ENCODE results near the gene NOL4L. TPM values are rescaled to one million over a fixed set of nuclear protein-coding genes. Genes with fewer than 3 reads are reported as not detected.
"Not testable (repeated sequence)": the region's sequence is repeated elsewhere in the genome, so short reads cannot be mapped to it uniquely, and the experiment has no call there.

NOL4L gene
- total and polyA plus RNA-seq, 9 donors = 10.4 to 20.0 (median 16.1) TPM

- no peak overlapping the region for H3K27ac ChIP-seq (ENCODE audit: low read length)
- no peaks in the 10 kb centered on the region for H3K9me3 ChIP-seq (replicated peaks; ENCODE audit: control insufficient read depth, low read depth, low read length)
- 50% methylated on average over 1 of the region's 2 CpGs for WGBS (ENCODE audit: insufficient coverage)
- H3K4me1 ChIP-seq (ENCODE audit: control insufficient read depth, insufficient read depth, low read length) = no peaks in the 10 kb centered on the region
- H3K4me3 ChIP-seq (ENCODE audit: low read length) = no peak overlapping the region
- H3K36me3 ChIP-seq (ENCODE audit: control insufficient read depth, insufficient read depth, low read length) = no peaks in the 10 kb centered on the region
- no peak for DNase-seq
- H3K27me3 ChIP-seq (ENCODE audit: control insufficient read depth, insufficient read depth, low read length) = peaks cover 4% of the 10 kb centered on the region
These were observed 11.6 kb upstream of the NOL4L start for GRCh38 chr20:32596681-32597252.

GRCh38 chr20:32595143-32595542, 10.0 kb upstream of the NOL4L start:
- 85% methylated on average over 4 of the region's 4 CpGs for WGBS (ENCODE audit: insufficient coverage)
- DNase-seq = no peak
- no peak overlapping the region for H3K4me3 ChIP-seq (ENCODE audit: low read length)
- no peaks in the 10 kb centered on the region for H3K4me1 ChIP-seq (ENCODE audit: control insufficient read depth, insufficient read depth, low read length)
- no peaks in the 10 kb centered on the region for H3K9me3 ChIP-seq (replicated peaks; ENCODE audit: control insufficient read depth, low read depth, low read length)
- H3K27me3 ChIP-seq (ENCODE audit: control insufficient read depth, insufficient read depth, low read length) = peaks cover 5% of the 10 kb centered on the region
- no peak overlapping the region for H3K27ac ChIP-seq (ENCODE audit: low read length)
- H3K36me3 ChIP-seq (ENCODE audit: control insufficient read depth, insufficient read depth, low read length) = no peaks in the 10 kb centered on the region

- H3K27ac ChIP-seq (ENCODE audit: low read length); DNase-seq; H3K4me3 ChIP-seq (ENCODE audit: low read length); H3K36me3 ChIP-seq (ENCODE audit: control insufficient read depth, insufficient read depth, low read length); H3K27me3 ChIP-seq (ENCODE audit: control insufficient read depth, insufficient read depth, low read length); H3K4me1 ChIP-seq (ENCODE audit: control insufficient read depth, insufficient read depth, low read length); H3K9me3 ChIP-seq (replicated peaks; ENCODE audit: control insufficient read depth, low read depth, low read length): not testable (repeated sequence)
- WGBS (ENCODE audit: insufficient coverage) = 60% methylated on average over 1 of the region's 5 CpGs
These were observed 9.5 kb upstream of the NOL4L start for GRCh38 chr20:32594669-32595068.

- H3K36me3 ChIP-seq (ENCODE audit: control insufficient read depth, insufficient read depth, low read length) = no peaks in the 10 kb centered on the region
- H3K27me3 ChIP-seq (ENCODE audit: control insufficient read depth, insufficient read depth, low read length) = peaks cover 9% of the 10 kb centered on the region
- no peak overlapping the region for H3K27ac ChIP-seq (ENCODE audit: low read length)
- DNase-seq = no peak
- H3K9me3 ChIP-seq (replicated peaks; ENCODE audit: control insufficient read depth, low read depth, low read length) = no peaks in the 10 kb centered on the region
- H3K4me1 ChIP-seq (ENCODE audit: control insufficient read depth, insufficient read depth, low read length) = no peaks in the 10 kb centered on the region
- no peak overlapping the region for H3K4me3 ChIP-seq (ENCODE audit: low read length)
- 88% methylated on average over 4 of the region's 5 CpGs for WGBS (ENCODE audit: insufficient coverage)
These were observed 9.1 kb upstream of the NOL4L start for GRCh38 chr20:32594204-32594603.

- WGBS (ENCODE audit: insufficient coverage) = no CpG with 5 or more reads among the region's 4 CpGs
- peaks cover 16% of the 10 kb centered on the region for H3K27me3 ChIP-seq (ENCODE audit: control insufficient read depth, insufficient read depth, low read length)
- H3K36me3 ChIP-seq (ENCODE audit: control insufficient read depth, insufficient read depth, low read length); H3K9me3 ChIP-seq (replicated peaks; ENCODE audit: control insufficient read depth, low read depth, low read length); H3K4me3 ChIP-seq (ENCODE audit: low read length); H3K4me1 ChIP-seq (ENCODE audit: control insufficient read depth, insufficient read depth, low read length); H3K27ac ChIP-seq (ENCODE audit: low read length); DNase-seq: not testable (repeated sequence)
These were observed 7.5 kb upstream of the NOL4L start for GRCh38 chr20:32592616-32593015.

GRCh38 chr20:32592022-32592421, 6.9 kb upstream of the NOL4L start:
- Histone ChIP-seq H3K4me1 (ENCODE audit: control insufficient read depth, insufficient read depth, low read length) (no peaks in the 10 kb centered on the region), H3K27me3 (ENCODE audit: control insufficient read depth, insufficient read depth, low read length) (peaks cover 22% of the 10 kb centered on the region), H3K4me3 (ENCODE audit: low read length) (no peak overlapping the region), H3K9me3 (replicated peaks; ENCODE audit: control insufficient read depth, low read depth, low read length) (no peaks in the 10 kb centered on the region), H3K36me3 (ENCODE audit: control insufficient read depth, insufficient read depth, low read length) (no peaks in the 10 kb centered on the region), H3K27ac (ENCODE audit: low read length) (no peak overlapping the region)
- DNase-seq = no peak
- 100% methylated on average over 1 of the region's 3 CpGs for WGBS (ENCODE audit: insufficient coverage)

GRCh38 chr20:32589769-32590168, 4.6 kb upstream of the NOL4L start:
- Histone ChIP-seq H3K4me1 (ENCODE audit: control insufficient read depth, insufficient read depth, low read length) (peaks cover 6% of the 10 kb centered on the region), H3K4me3 (ENCODE audit: low read length) (no peak overlapping the region), H3K9me3 (replicated peaks; ENCODE audit: control insufficient read depth, low read depth, low read length) (no peaks in the 10 kb centered on the region), H3K27ac (ENCODE audit: low read length) (no peak overlapping the region), H3K36me3 (ENCODE audit: control insufficient read depth, insufficient read depth, low read length) (no peaks in the 10 kb centered on the region), H3K27me3 (ENCODE audit: control insufficient read depth, insufficient read depth, low read length) (peaks cover 38% of the 10 kb centered on the region)
- no peak for DNase-seq
- no CpG with 5 or more reads among the region's 5 CpGs for WGBS (ENCODE audit: insufficient coverage)

- Histone ChIP-seq H3K4me1 (ENCODE audit: control insufficient read depth, insufficient read depth, low read length) (peaks cover 6% of the 10 kb centered on the region), H3K9me3 (replicated peaks; ENCODE audit: control insufficient read depth, low read depth, low read length) (no peaks in the 10 kb centered on the region), H3K36me3 (ENCODE audit: control insufficient read depth, insufficient read depth, low read length) (no peaks in the 10 kb centered on the region), H3K27me3 (ENCODE audit: control insufficient read depth, insufficient read depth, low read length) (peaks cover 38% of the 10 kb centered on the region), H3K4me3 (ENCODE audit: low read length) (no peak overlapping the region), H3K27ac (ENCODE audit: low read length) (no peak overlapping the region)
- WGBS (ENCODE audit: insufficient coverage) = 77% methylated on average over 5 of the region's 5 CpGs
- no peak for DNase-seq
These were observed 4.1 kb upstream of the NOL4L start for GRCh38 chr20:32589256-32589655.

GRCh38 chr20:32588040-32588439, 2.9 kb upstream of the NOL4L start:
- Histone ChIP-seq H3K4me1 (ENCODE audit: control insufficient read depth, insufficient read depth, low read length) (peaks cover 6% of the 10 kb centered on the region), H3K27me3 (ENCODE audit: control insufficient read depth, insufficient read depth, low read length) (peaks cover 38% of the 10 kb centered on the region), H3K9me3 (replicated peaks; ENCODE audit: control insufficient read depth, low read depth, low read length) (no peaks in the 10 kb centered on the region), H3K36me3 (ENCODE audit: control insufficient read depth, insufficient read depth, low read length) (no peaks in the 10 kb centered on the region), H3K27ac (ENCODE audit: low read length) (no peak overlapping the region), H3K4me3 (ENCODE audit: low read length) (no peak overlapping the region)
- DNase-seq = no peak
- 46% methylated on average over 4 of the region's 5 CpGs for WGBS (ENCODE audit: insufficient coverage)

GRCh38 chr20:32586291-32586690, 1.2 kb upstream of the NOL4L start:
- Histone ChIP-seq H3K9me3 (replicated peaks; ENCODE audit: control insufficient read depth, low read depth, low read length) (no peaks in the 10 kb centered on the region), H3K27me3 (ENCODE audit: control insufficient read depth, insufficient read depth, low read length) (peaks cover 38% of the 10 kb centered on the region), H3K27ac (ENCODE audit: low read length) (no peak overlapping the region), H3K36me3 (ENCODE audit: control insufficient read depth, insufficient read depth, low read length) (no peaks in the 10 kb centered on the region), H3K4me3 (ENCODE audit: low read length) (no peak overlapping the region), H3K4me1 (ENCODE audit: control insufficient read depth, insufficient read depth, low read length) (peaks cover 22% of the 10 kb centered on the region)
- DNase-seq = no peak
- 15% methylated on average over 4 of the region's 8 CpGs for WGBS (ENCODE audit: insufficient coverage)

GRCh38 chr20:32585586-32586127, 524 bp upstream of the NOL4L start:
- DNase-seq = no peak
- Histone ChIP-seq H3K36me3 (ENCODE audit: control insufficient read depth, insufficient read depth, low read length) (no peaks in the 10 kb centered on the region), H3K4me1 (ENCODE audit: control insufficient read depth, insufficient read depth, low read length) (peaks cover 28% of the 10 kb centered on the region), H3K4me3 (ENCODE audit: low read length) (no peak overlapping the region), H3K27me3 (ENCODE audit: control insufficient read depth, insufficient read depth, low read length) (peaks cover 34% of the 10 kb centered on the region), H3K27ac (ENCODE audit: low read length) (no peak overlapping the region), H3K9me3 (replicated peaks; ENCODE audit: control insufficient read depth, low read depth, low read length) (no peaks in the 10 kb centered on the region)
- 7% methylated on average over 28 of the region's 32 CpGs for WGBS (ENCODE audit: insufficient coverage)
